ENCODE data around the gene ABCC3.
"Not testable (repeated sequence)": the region's sequence is repeated elsewhere in the genome, so short reads cannot be mapped to it uniquely, and the experiment has no call there.

Gene ABCC3

DNA sequence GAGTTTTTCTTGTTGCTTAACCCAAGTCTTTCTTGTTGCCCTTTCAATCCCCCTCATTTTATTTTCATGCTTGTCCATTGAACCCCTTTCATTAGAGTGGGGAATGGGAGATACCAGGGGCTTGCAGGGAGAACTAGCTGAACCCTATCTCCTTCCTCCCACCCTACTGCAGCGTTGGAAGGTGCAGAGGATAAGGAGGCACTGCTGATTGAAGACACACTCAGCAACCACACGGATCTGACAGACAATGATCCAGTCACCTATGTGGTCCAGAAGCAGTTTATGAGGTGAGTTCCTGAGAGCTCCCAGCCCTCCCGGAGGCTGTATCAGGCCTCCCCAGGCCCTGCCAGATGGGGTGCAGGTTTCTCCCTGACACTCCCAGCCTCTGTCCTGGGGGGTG lies 40.5 kb downstream of the ABCC3 start:
- TF ChIP-seq, protein P1, sequence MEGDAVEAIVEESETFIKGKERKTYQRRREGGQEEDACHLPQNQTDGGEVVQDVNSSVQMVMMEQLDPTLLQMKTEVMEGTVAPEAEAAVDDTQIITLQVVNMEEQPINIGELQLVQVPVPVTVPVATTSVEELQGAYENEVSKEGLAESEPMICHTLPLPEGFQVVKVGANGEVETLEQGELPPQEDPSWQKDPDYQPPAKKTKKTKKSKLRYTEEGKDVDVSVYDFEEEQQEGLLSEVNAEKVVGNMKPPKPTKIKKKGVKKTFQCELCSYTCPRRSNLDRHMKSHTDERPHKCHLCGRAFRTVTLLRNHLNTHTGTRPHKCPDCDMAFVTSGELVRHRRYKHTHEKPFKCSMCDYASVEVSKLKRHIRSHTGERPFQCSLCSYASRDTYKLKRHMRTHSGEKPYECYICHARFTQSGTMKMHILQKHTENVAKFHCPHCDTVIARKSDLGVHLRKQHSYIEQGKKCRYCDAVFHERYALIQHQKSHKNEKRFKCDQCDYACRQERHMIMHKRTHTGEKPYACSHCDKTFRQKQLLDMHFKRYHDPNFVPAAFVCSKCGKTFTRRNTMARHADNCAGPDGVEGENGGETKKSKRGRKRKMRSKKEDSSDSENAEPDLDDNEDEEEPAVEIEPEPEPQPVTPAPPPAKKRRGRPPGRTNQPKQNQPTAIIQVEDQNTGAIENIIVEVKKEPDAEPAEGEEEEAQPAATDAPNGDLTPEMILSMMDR (conservative IDR thresholded peaks at IDR 0.05; ENCODE audit: low read depth) = no peak
- ChIA-PET POLR2A (ENCODE audit: low non-redundant PET) (interaction anchor here (1.1 kb wide), 1 partner anchor 38 kb away, joined by 4 read pairs; no protein-coding TSS in a partner anchor), CTCF (no interaction called here)
- peak overlapping the region; percentile 86 for H3K27ac ChIP-seq
- no peak for DNase-seq (ENCODE audit: low spot score)

DNA sequence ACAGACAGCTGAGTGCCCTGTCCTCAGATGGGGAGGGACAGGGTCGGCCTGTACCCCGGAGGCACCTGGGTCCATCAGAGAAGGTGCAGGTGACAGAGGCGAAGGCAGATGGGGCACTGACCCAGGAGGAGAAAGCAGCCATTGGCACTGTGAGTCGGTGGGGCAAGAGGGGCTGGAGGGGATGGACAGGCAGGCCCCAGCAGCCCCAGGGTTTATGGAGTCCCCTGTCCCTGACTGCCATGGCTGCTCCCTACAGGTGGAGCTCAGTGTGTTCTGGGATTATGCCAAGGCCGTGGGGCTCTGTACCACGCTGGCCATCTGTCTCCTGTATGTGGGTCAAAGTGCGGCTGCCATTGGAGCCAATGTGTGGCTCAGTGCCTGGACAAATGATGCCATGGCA lies 40.9 kb downstream of the ABCC3 start:
- no peak for DNase-seq (ENCODE audit: low spot score)

DNA sequence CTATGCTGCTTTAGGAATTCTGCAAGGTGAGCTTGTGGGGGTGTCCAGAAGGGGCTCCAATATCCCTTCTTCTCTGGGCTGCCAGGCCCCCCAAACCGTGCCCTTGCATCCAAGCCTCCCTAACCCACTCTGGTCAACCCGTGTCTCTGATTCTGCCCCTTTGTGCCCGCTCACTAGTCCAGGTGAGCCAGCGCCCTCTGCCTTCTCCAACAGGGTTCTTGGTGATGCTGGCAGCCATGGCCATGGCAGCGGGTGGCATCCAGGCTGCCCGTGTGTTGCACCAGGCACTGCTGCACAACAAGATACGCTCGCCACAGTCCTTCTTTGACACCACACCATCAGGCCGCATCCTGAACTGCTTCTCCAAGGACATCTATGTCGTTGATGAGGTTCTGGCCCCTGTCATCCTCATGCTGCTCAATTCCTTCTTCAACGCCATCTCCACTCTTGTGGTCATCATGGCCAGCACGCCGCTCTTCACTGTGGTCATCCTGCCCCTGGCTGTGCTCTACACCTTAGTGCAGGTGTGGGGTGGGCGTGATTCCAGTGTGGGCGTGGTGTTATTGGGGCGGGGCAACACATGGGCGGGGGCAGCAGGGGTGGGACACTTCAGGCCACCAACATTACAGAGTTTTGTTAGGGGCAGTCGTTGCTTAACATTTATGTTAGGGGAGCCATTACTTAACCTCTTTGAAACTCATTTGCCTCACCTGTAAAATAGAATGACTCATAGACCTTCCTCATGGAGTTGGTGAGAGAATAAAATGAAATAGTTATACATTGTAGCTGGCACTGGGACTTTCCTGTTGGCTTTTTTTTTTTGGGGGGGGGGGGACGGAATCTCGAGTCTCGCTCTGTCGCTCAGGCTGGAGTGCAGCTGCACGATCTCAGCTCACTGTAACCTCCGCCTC lies 41.6 kb downstream of the ABCC3 start:
- CTCF ChIA-PET = no interaction called here
- POLR2A ChIA-PET (ENCODE audit: low non-redundant PET) = no interaction called here
- TF ChIP-seq, protein P1 (conservative IDR thresholded peaks at IDR 0.05; ENCODE audit: low read depth) = no peak
- no peak for DNase-seq (ENCODE audit: low spot score)
- peak overlapping the region; percentile 86 for H3K27ac ChIP-seq

More for the DNA sequence above, 40.9 kb downstream of the ABCC3 start:
- CTCF ChIA-PET = no interaction called here
- H3K27ac ChIP-seq = peak overlapping the region; percentile 86
- TF ChIP-seq, protein P1 (conservative IDR thresholded peaks at IDR 0.05; ENCODE audit: low read depth) = no peak
- POLR2A ChIA-PET (ENCODE audit: low non-redundant PET) = interaction anchor here (1.1 kb wide), 1 partner anchor 39 kb away, joined by 4 read pairs; no protein-coding TSS in a partner anchor

DNA sequence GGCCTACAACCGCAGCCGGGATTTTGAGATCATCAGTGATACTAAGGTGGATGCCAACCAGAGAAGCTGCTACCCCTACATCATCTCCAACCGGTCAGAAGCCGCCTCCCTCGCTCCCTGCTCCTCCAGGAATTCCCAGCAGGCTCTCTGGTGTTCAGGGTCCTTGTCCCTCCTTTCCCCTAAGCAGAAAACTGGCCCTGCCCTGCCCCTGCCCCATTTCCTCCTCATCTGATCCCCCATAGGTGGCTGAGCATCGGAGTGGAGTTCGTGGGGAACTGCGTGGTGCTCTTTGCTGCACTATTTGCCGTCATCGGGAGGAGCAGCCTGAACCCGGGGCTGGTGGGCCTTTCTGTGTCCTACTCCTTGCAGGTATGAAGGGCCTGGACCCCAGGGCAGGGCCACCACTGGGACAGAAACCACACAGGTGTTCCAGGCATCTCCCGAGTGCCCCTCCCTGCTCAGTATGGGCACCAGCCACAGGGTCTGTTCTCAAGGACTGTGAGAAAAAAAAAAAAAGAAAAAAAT lies 43.2 kb downstream of the ABCC3 start:
- CTCF ChIA-PET = no interaction called here
- POLR2A ChIA-PET (ENCODE audit: low non-redundant PET) = interaction anchor here (0.7 kb wide), 1 partner anchor 175 kb away, joined by 5 read pairs; no protein-coding TSS in a partner anchor
- peak overlapping the region; percentile 39 for H3K27ac ChIP-seq
- DNase-seq (ENCODE audit: low spot score) = no peak
- TF ChIP-seq, protein P1 (conservative IDR thresholded peaks at IDR 0.05; ENCODE audit: low read depth) = no peak

DNA sequence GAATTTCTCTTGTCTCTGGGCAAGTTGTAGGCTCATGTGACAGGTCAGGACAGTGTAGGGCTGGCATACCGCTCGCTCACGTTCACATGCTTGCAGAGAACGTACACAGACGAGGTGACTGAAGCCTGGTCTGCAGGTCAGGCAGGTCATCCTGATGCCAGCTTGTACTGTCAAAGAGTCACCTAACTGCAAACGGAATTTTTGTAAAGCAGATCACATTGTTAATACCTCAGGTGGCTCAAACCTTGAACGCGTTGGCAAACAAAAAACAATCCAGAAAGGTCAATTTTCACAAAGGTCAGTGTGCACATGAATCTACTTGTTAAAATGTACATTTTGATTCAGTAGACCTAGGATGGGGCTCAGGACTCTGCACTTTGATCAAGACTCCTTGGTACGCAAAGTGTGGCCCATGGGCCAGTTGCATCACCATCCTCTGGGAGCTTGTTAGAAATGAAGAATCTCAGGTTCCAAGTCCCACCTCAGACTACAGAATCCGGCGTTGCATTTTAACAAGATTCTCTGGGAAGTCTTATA lies 44.4 kb downstream of the ABCC3 start:
- ChIA-PET POLR2A (ENCODE audit: low non-redundant PET) (interaction anchor here (0.7 kb wide), 1 partner anchor 175 kb away, joined by 3 read pairs; no protein-coding TSS in a partner anchor), CTCF (interaction anchor here (0.6 to 0.9 kb wide), 3 partner anchors 15 to 200 kb away, joined by 3 to 4 read pairs (median 3); no protein-coding TSS in a partner anchor)
- TF ChIP-seq, protein P1 (conservative IDR thresholded peaks at IDR 0.05; ENCODE audit: low read depth) = no peak
- DNase-seq (ENCODE audit: low spot score) = no peak
- peak overlapping the region; percentile 39 for H3K27ac ChIP-seq

DNA sequence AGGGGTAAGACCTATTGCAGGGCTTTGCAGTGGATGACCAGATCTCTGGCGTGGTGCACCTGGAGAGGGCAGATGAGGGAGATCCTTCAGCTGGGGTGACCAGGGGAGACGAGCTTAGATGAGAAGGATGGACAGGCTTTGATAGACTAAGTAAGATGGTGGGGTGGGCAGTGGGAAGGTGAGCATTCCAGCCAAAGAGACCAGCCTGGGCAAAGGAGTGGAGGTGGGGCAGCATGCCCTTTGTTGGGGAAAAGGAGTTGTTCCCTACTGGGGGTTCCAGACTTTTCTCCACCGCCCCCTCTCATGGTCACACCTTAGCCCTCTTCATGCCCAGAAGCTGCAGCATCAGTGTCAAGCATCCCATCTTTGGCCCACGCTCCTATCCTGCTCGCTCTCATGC lies 45.4 kb downstream of the ABCC3 start:
- TF ChIP-seq, protein P1 (conservative IDR thresholded peaks at IDR 0.05; ENCODE audit: low read depth) = no peak
- no peak for DNase-seq (ENCODE audit: low spot score)
- CTCF ChIA-PET = no interaction called here
- peak overlapping the region; percentile 37; the same call in 1 of the 2 replicates for H3K27ac ChIP-seq
- POLR2A ChIA-PET (ENCODE audit: low non-redundant PET) = no interaction called here

DNA sequence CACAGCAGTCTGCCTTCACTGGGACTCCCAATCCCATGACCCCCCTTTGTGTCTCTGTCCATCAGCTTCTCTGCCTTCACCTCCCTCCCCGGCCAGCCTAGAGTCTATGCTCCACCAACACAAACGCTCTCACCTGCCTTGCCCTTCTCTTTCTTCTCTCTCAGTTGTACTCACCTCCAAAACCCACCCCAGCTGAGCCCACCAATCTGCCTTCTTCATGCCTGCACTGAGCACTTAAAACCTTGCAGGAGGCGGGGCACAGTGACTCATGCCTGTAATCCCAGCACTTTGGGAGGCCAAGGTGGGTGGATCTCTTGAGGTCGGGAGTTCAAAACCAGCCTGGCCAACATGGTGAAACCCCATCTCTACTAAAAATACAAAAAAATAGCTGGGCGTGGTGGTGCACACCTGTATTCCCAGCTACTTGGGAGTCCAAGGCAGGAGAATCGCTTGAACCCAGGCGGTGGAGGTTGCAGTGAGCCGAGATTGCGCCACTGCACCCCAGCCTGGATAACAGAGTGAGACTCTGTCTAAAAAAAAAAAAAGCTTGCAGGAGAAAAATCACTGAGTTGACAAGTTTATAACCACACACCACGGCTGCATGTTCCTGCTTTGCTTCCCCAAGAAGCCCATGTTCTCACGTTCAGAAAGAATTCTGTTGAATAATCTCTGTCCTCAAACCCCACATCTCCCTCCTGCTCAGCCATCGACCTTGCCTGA lies 46.0 kb downstream of the ABCC3 start:
- DNase-seq (ENCODE audit: low spot score); POLR2A ChIA-PET (ENCODE audit: low non-redundant PET): not testable (repeated sequence)
- CTCF ChIA-PET = interaction anchor here (0.7 to 1.0 kb wide), 2 partner anchors 42 to 50 kb away, joined by 3 to 4 read pairs; no protein-coding TSS in a partner anchor
- peak overlapping the region; percentile 37 for H3K27ac ChIP-seq

All from RWPE1 (cell line).